Subcutaneous adipose tissue (tissue), 4 donors: ENCODE measurements around the gene FANCD2. TPM values are rescaled to one million over a fixed set of nuclear protein-coding genes. Genes with fewer than 3 reads are reported as not detected.

Source experiments
- CTCF ChIP-seq: fragments of 450-650 bp; IDR thresholded peaks from one replicate; pipeline ENCODE4 v1.5.1; 2016; ENCODE audit warnings: low read depth, mild to moderate bottlenecking, control low read depth, antibody characterized with exemption, moderate library complexity
- total RNA-seq, 4 donors: library from RNA; depleted of rRNA; stranded (reverse); fragments of >200 nt; gene quantifications; one replicate each; pipeline ENCODE4 v1.1.0, GENCODE V29; 2016

The FANCD2 gene
- total RNA-seq, 4 donors from 2014 or later = 1.5 to 12.2 (median 7.2) TPM

DNA sequence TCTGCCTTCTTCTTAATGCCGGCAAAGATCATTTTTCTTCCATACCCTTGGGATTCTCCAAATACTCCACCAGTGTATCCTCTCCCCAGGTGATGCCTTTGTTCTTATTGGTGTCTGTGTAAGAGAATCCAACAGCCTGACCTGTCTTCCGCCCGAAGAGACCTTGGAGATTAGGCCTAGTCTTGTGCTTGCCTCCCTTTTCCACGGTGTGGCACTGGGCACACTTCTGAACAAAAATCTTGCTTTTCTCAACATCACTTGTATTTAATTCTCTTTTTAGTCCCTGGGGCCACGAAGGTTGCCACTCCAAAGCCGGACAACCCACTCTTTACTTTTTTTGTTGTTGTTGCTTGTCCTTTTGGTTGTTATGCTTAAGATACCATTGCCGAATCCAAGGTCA is 25.6 kb upstream of the FANCD2 start:
- TF ChIP-seq CTCF = no peak

DNA sequence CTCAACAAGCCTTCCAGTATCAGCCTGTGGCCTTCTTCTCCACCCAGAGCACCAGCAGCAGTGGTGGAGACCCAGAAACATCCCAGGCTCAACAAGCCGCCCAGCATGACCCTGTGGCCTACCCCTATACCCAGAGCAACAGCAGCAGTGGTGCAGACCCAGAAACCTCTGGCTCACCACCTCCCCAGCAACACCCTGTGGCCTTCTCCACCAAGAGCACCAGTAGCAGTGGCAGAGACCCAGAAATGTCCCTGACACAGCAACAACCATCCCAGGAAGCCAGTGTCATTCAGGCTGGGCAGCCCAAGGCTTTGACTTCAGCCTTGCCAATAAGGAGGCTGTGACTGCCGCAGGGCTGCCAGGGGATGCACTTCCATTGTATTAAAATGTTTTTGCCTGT is 23.3 kb upstream of the FANCD2 start:
- no peak for TF ChIP-seq CTCF

DNA sequence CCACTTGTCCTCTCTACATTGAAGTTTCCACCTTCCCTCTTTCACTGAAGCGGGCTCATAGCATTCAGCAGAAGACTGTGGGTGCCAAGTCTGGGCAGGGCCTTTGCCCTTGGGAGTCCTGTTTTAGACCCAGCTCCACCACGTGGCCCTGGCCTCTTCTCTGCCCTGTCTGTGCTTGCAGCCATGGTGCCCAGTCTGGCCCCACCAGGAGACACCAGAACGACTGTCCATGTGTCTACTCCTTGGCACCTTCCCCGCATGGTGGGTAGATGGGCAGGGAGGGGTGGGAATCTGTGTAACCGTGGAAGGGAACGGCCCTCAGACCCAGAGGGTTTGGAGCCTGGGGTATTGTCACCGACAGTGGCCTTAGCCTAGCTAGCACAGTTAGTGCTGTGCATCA is 21.7 kb upstream of the FANCD2 start:
- TF ChIP-seq CTCF = no peak

GRCh38 chr3:10004960-10005564 is 21.2 kb upstream of the FANCD2 start:
- TF ChIP-seq CTCF = no peak

DNA sequence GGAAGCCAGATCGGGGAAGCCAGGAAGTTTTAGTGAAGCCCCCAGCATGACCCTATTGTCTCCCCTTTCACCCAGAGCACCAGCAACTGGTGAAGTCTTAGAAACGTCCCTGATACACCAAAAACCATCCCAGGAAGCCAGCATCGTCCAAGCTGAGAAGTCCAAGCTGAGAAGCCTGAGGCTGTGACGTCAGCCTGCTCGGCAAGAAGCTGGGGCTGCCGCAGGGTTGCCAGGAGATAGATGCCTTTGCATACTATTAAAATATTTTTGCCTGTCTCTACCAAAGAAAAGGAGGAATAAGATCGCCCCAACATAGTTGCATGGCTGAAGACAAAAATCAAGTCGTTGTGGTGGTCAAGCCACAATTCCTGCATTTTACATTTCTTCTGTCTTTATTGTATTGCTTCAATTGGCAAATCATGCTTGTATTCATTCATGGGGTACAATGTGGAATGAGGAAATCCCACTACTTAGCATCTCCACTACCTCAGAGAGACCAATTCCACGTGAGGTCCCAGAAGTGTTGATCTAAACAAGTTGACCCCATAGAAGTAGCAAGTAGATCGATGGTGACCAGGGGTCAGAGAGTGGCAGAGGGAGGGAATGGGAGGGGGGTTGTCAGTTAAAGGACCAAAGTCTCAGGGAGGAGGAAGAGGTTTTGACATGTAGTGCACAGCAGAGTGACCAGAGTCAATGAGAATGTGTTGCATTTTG is 20.0 kb upstream of the FANCD2 start:
- TF ChIP-seq CTCF = no peak

- TF ChIP-seq CTCF = no peak
Measured at GRCh38 chr3:10006762-10007090, 19.5 kb upstream of the FANCD2 start.

DNA sequence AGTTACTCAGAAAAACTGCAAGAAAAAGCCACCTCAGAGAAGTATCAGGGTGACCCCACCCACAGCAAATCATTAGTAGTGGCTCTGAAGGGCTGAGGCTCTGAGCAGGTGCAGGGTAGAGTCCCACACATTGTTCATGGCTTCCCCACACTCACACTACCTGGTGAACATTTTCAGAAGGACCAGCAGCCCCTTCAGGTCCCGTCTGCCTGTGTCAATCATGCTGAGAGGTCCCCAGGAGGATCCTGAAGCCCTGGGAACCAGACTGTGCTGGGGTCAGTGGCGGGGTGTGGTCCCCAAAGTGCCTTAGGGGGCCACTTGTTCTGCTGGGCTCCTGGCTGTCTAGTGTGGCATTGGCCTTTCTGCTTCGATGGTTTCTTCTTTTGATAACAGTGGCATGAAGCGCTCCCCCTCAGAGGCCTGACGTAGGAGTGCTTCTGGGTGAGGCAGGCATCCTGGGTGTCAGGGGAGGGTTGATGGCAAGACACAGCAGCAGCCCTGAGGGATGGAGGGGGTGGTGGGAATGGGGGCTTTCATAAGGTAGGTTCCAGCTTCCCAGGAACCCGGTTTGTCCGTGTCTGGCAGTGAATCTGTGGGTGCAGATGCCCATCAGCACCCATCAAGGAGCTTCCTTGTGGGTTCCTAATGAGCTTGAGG is 19.0 kb upstream of the FANCD2 start:
- TF ChIP-seq CTCF = no peak
